ENCODE measurements around the gene EXOC3L2.
A peak's percentile ranks its signal among the peaks of the same experiment; 100 is the strongest.
"Not testable (repeated sequence)": the region's sequence is repeated elsewhere in the genome, so short reads cannot be mapped to it uniquely, and the experiment has no call there.

Gene EXOC3L2

DNA sequence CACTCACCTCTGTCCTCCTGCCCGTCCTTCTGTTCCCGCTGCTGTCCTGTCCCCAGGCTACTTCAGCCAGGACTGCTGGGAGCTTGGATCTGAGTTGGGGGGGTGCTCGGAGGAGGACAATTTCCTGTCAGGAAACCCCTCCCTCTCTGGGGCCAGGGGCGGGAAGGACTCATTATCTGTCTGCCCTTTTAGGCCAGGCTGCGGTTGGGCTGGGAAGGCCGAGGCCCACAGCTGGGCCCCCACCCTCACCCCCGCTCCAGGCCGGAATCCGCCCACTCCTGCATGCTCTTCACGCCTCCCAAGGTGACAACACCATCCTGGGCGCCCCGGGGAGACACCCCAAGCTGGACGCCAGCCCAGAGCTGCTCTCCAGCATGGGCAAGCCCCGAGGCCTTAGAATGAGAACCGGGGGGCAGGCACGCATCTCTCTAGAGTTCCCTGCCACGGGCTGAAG, at the start of gene EXOC3L2:
Gene EXOC3L2, minus strand, starts transcription at position 74 of the 454 bp plus-strand sequence. CDS start 6,362 bp downstream, outside the sequence.
- no peak for DNase-seq

DNA sequence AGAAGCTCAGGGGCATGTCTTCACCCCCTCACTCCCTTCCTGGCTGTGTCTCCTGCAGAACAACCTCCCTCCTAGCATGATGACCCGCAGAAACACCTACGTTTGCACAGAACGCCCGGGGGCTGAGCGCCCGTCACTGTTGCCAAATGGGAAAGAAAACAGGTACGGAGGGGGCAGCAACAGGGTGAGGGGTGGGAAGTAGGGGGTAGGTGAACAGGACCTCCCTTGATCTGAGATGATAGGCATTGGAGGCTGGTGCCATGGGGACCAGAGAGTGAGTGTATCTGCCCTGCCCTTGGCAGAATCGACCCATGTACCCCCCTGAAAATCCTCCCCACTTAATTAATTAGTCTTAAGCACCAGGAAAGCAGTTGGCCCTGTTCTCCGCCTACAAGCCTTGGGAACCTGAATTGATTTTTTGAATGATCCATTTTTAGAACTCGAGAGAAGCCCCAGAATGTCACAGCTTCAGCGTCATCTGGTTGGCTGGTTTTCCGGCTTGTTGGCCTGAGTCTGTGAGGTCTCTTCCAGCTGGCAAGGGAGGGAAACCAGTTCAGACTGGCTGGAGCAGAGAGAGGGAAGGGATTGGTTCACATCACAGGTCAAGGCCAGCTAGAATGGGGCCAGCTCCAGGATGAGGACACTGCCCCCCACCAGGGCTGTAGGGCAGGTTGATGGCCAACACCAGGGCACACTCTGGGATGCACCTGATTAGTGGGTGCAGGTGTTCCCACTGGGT, 49.3 kb upstream of the EXOC3L2 start:
- no peak for DNase-seq

DNA sequence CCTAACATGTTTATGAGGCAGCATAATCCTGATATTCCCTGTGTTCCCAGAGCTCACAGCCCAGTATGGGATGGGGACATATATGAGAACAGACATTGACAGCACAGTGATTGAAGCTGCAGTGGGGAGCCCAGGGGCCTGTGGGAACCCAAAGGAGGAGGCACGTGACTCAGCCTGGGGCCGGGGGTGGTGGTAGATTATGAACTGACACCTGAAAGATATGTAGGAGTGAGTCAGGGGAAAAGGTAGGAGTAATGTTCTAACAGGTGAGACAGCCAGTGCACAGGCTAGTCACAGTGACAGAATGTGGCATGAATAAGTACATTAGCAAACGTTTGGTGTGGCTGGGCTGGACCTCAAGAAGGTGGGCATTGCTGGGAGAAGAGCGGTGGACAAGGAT, 48.5 kb upstream of the EXOC3L2 start:
- no peak for DNase-seq

DNA sequence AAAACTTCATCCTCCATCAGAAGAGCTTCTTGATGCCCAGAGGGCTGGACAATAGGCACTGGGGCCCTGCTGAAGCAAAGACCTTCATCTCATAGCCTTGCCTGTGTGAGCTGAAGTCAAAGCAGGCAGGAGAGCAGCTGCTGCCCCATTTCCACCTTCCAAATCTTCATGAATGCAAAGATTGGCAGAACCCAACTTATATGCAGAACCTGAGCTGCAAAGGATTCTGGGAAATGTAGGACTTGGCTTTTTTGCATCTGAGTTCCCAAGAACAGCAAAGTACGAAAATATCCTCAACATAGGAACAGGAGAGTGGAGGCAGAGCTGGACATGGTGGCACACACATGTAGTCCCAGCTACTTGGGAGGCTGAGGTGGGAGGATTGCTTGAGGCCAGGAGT, 46.6 kb upstream of the EXOC3L2 start:
- no peak for DNase-seq

DNA sequence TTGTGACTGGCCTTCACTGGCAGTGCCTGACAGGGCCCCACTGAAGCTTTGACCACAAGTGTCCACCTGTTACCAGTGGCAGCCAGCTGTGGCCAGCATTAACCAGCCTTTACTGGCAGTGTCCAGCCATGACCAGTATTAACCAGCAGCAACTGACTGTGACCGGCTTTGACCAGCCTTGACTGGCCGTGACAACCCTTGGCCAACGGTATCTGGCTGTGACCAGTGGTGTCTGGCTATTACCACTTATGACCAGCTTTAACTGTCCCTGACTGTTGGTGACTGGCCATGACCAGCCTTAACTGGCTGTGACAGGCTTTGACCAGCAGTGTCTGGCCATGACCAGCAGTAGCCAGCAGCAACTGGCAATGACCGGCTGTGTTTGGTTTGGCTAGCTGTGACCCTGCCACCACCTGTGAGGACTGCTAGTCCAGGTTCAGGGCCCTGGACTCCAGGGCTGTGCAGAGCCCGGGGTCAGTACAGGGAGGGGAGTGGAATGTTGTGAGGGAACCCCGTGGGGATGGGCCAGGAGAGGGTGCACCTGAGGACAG, 45.2 kb upstream of the EXOC3L2 start:
- DNase-seq, result no peak

DNA sequence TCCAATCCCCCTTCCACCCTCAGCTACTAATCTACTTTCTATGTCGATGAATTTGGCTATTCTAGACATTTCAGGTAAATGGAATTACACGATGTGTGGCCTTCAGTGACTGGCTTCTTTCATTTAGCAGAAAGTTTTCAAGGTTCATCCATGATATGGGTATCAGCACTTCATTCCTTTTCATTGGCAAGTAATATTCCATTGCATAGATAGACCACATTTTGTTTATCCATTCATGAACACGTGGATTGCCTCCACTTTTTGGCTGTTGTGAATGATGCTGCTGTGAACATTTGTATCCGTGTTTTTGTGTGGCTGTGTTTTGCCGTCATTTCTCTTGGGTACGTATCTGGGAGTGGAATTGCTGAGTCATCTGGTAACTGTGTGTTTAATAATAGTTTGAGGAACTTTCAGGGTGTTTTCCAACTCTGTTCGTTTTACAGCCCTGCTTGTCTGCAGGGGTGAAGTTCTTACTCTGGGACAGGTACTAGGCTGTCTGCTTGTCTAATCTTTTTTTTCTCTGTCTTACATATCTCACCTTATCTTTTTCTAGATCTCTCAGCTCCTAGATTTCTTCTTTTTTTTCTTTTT, 38.3 kb upstream of the EXOC3L2 start:
- peak; percentile 65 for DNase-seq

DNA sequence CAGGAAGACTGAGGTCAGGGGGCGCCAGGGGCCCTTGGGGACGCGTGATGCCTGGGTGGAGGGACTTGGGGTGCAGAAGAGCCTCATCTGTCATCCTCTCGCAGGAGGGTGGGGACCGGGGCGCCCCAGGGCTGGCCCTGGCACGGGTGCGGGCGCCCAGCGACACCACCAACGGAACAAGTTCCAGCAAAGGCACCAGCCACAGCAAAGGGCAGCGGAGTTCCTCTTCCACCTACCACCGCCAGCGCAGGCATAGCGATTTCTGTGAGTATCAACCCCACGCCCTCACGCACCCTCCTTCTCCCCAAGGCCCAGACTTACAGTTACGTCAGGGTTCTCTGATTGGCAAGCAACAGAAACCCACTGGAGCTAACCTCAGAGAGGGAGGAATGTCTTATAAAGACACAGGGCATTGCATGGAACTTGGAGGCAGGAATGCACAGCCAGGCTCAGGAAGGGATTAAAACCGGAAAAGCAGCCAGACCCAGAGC, 35.3 kb upstream of the EXOC3L2 start:
- DNase-seq, result peak; percentile 77

DNA sequence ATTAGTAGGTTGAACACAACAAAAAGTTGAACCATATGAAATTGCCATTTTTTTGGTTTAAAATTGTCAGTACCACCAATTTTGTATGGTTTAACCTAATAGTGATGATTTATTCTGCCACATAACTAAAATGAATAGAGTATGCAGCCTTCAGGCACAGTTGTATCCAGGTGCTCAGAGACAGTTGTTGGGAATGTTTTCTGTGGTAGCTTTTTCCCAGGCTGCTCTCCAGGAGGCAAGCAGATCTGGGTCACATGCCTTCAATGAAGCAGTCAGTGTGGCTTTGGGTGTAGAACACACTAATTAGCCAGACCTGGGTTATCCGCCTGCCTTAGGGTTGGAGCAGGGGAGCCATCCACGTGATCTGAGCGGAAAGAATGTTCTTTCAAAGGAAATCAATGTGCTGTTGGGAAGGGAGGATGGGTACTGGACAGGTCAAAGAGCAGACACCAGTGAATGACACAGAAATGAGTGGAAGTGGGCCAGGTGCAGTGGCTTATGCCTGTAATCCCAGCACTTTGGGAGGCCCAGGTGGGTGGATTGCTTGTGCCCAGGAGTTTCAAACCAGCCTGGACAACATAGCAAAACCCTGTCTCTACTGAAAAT, 34.5 kb upstream of the EXOC3L2 start:
- DNase-seq, result no peak

DNA sequence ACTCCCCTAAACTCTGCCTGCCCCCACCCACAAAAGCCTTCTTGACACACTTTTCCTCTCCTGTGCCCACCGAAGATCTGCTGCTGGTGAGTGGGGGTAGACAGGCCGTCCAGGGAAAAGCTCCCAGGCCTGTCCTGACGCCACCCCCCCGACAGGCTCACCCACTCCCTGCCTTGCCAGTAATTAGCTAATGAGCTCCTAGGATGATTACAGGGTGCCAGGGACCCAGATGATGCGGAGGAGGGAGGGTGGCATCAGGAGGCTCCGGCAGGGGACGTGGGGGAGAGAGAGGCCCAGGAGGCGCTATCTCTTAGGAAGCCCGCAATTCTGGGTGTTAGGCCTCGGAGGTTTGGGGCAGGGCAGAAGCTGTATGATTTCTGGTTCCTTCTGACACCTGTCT, 32.9 kb upstream of the EXOC3L2 start:
- DNase-seq, result no peak

DNA sequence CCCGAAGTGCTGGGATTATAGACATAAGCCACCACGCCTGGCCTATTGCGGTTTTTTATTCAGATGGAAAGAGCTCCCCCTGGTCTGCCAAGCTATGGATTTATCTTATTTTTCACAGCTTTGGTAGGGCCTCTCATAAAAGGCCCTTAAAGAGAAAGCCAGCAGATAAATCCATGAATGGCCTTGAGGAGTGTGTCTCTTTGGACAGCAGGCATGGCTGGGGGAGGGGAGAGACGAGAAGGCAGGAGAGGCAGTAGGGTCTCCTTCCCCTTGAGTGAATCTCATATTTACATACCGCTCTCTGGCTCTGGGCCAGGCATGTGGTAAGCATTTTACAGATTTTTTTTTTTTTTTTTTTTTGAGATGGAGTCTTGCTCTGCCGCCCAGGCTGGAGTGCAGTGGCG, 31.1 kb upstream of the EXOC3L2 start:
- DNase-seq, result no peak

DNA sequence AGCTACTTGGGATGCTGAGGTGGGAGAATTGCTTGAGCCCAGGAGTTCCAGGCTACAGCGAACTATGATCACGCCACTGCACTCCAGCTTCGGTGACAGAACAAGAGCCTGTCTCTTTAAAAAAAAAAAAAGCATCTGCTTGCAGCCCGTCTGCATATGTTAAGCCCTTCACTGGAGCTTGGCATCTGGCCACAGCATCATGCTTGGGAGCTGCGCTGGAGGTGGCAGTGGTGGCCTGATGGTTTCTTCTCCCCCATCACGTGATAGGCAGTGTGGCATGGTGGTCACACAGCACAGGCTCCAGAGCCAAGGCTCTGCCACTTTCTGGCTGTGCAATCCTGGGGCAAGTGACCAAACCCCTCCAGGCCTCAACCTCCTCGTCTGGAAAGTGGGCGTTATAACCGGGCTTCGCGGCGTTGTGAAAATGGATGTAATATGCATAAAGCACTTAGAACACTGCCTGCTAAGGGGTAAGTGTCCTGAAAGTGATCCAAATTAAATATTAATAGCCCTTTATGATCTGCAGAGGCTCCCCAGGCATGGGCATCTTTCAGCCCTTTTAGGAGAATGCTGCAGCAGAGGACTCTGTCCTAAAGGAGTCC, 30.3 kb upstream of the EXOC3L2 start:
- DNase-seq, result no peak

DNA sequence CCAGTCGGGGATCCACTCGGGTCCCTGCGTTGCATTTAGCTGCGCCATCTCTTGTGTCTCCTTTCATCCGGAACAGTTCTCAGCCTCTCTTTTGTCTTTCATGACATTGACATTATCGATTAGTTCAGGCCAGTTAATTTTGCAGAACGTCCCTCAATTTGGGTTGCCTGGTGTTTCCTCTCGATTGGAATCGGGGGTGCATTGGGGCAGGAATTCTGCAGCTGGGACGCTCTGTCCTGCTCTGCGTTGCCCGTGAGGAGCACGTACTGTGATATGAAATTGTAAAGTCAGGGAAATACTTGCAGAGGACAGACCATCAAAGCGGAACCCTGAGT, 28.3 kb upstream of the EXOC3L2 start:
- no peak for DNase-seq

DNA sequence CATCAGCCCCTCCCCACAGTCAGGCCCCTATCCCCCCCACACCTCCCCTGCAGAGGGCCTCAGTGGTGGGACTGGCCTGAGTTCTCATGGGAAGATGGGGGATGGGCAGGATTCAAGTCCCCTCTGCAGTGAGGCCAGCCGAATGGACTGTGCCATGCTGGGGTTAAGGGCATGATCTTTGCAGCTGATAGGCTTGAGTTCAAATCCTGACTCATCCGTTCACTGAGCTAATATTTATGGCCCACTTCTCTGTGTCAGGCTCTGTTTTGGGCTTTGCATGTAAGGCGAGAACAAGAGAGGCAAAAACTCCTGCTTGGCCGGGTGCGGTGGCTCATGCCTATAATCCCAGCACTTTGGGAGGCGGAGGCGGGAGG, 26.5 kb upstream of the EXOC3L2 start:
- no peak for DNase-seq

DNA sequence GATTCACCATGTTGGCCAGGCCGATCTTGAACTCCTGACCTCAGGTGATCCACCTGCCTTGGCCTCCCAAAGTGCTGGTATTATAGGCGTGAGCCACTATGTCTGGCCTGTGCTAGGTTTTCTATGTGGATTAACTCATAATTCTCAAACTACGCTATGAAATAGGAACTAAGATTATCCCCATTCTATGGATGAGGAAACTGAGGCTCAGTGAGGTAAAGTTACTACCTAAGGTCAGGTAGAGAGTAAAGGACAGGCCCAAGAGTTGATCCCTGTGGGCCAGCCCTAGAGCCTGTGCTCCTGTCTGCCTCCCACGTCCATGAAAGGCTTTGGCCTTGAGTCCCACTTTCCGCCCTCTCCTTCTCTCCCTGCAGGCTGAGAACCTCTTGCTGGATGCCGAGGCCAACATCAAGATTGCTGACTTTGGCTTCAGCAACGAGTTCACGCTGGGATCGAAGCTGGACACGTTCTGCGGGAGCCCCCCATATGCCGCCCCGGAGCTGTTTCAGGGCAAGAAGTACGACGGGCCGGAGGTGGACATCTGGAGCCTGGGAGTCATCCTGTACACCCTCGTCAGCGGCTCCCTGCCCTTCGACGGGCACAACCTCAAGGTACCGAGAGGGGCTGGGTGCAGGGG, 26.0 kb upstream of the EXOC3L2 start:
- DNase-seq, result no peak

DNA sequence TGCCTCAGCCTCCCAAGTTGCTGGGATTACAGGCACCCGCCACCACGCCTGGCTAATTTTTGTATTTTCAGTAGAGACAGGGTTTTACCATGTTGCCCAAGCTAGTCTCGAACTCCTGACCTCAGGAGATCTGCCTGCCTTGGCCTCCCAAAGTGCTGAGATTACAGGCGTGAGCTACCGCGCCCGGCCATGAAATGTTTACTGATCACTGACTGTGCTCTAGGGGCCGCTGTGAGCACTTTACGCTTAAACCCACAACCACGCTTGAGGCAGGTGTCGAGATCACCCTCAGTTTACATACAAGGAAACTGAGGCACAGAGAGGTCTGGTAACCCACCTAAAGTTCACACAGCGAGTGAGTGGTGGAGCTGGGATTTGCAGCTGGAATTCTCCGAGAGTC, 24.7 kb upstream of the EXOC3L2 start:
- not testable (repeated sequence) for DNase-seq

DNA sequence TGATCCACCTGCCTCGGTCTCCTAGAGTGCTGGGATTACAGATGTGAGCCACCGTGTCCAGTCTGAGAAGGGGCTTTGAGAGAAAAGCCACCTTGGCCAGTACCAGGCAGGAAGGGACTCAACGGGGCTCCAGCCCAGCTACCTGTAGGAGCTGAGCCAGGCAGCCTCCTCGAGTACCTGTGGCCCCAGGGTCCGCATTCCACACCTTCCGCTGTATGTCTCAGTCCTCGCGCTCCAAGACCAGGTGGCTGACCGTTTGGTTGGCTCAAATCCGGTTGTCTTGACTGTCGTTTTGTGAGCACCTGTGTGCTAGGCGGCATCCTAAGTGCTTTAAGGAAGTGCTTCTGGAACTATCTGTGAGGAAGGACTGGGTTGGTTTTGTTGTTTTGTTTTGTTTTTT, 22.1 kb upstream of the EXOC3L2 start:
- DNase-seq, result no peak

DNA sequence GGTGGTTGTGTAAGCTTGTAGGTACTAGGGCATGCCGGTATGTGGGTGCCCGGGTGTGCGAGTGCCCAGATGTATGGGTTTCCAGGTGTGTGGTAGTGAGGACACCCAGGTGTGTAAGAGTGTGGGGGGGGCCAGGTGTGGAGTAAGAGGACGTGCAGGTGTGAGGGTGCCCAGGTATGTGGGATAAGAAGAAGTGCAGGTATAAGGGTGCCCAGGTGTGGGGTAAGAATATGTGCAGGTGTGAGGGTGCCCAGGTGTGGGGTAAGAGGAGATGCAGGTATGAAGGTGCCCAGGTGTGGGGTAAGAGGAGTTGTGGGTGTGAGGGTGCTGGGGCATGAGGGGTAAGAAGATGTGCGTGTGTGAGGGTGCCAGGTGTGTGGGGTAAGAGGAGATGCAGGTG, 20.2 kb upstream of the EXOC3L2 start:
- no peak for DNase-seq

DNA sequence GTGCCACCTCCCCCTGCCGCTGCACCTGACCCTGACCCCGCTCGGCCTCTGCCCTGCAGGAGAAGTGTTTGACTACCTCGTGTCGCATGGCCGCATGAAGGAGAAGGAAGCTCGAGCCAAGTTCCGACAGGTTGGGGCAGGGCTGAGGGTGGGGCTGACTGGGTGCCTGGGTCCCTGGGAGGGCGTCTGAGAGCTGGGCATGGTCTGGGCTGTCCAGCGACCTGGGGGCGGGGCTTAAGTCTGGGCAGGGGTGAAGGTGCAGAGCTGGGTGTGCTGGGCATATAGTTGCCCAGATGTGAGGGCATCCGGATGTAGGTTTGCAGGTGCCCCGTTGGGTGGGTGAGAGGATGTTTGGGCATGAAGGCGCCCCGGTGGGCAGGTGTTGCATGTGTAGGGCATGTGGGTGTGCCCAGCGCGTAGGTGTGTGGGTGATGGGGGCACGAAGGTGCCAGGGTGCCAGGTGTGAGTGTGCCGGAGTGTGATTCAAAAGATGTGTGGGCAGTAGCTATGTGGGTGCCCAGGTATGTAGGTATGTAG, 19.6 kb upstream of the EXOC3L2 start:
- no peak for DNase-seq

DNA sequence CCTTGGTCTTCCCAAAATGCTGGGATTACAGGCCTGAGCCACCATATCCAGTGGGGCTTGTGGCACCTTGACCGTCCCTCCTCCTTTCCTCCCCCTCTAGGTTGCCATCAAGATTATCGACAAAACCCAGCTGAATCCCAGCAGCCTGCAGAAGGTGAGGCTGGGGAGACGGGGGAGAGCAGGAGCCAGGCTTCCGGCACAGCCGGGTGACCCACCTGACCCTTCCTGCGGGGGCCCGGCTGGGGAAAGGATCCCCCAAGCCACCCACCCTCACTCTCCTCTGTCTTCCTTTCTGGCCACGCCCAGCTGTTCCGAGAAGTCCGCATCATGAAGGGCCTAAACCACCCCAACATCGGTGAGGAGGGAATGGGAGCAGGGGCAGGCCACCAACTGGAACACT, 17.8 kb upstream of the EXOC3L2 start:
- no peak for DNase-seq

DNA sequence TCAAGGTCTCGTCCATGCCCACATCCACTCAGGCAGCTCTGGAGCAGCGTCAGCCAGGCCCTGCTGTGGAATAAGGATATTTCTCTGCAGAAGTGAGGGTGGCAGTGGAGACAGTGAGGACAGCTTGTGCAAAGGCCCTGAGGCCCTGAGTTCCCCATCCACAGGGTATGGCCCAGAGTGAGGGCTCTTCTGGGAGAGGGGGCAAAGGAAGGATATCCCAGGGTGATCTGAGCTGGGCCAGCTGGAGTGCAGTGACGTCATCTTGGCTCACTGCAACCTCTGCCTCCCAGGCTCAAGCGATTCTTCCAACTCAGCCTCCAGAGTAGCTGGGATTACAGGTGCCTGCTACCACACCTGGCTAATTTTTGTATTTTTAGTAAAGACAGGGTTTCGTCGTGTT, 17.4 kb upstream of the EXOC3L2 start:
- DNase-seq, result no peak

DNA sequence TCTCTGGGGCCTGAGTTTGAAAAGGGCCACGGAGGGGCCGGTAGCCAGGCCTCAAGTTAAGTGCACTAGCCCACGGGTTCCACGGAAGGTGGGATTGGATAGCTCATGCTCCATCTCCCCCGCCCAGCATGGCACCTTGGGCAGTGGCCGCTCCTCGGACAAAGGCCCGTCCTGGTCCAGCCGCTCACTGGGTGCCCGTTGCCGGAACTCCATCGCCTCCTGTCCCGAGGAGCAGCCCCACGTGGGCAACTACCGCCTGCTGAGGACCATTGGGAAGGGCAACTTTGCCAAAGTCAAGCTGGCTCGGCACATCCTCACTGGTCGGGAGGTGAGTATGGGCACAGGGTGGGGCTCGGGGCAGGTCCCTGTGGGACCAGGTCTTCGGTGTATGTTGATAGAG, 13.7 kb upstream of the EXOC3L2 start:
- no peak for DNase-seq

DNA sequence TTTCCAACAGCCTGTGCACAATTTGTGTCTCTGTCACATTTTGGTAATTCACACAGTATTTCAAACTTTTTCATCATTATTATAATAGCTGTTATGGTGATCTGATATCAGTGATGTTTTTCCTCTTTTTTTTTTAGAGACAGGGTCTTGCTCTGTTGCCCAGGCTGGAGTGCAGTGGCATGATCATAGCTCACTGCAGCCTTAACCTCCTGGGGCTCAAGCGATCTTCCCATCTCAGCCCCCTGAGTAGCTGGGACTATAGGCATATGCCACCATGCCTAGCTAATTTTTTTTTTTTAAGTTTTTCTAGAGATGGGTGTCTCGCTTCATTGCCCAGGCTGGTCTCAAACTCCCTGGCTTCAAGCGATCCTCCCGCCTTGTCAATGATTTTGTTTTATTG, 11.6 kb upstream of the EXOC3L2 start:
- DNase-seq, result no peak

DNA sequence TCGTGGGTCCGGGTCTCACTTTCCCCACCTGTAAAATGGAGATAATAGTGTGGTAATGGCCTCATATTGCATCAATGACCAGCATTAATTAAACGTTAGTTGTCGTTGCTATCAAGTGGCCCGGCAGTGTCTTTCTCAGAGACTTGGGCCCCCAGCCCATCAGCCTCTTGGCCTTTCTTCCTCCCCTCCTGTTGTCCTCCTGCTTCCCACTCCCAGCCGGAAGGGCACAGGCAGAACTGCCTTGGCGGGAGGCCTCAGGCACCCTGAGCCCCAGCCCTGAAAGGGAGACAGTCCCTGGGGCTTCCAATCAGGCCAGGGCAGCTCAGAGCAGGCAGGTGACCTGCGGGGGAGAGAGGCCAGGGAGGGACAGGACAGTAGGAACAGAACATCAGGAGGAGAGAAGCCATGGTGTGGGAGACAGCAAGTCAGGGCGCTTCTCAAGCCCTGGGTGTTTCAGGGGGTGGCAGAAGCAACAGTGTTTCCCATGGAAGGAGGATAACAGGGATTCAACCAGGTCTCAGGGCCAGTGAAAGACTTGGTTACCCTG, 10.5 kb upstream of the EXOC3L2 start:
- DNase-seq, result no peak
